ENCODE data around the gene CDK6. TPM values are rescaled to one million over a fixed set of nuclear protein-coding genes. Genes with fewer than 3 reads are reported as not detected.

CDK6 gene
- total and polyA plus RNA-seq, 4 donors, result 3.3 to 35.0 (median 12.0) TPM

GRCh38 chr7:92850516-92850915 is 14.1 kb upstream of the CDK6 start:
- TF ChIP-seq, protein P1, sequence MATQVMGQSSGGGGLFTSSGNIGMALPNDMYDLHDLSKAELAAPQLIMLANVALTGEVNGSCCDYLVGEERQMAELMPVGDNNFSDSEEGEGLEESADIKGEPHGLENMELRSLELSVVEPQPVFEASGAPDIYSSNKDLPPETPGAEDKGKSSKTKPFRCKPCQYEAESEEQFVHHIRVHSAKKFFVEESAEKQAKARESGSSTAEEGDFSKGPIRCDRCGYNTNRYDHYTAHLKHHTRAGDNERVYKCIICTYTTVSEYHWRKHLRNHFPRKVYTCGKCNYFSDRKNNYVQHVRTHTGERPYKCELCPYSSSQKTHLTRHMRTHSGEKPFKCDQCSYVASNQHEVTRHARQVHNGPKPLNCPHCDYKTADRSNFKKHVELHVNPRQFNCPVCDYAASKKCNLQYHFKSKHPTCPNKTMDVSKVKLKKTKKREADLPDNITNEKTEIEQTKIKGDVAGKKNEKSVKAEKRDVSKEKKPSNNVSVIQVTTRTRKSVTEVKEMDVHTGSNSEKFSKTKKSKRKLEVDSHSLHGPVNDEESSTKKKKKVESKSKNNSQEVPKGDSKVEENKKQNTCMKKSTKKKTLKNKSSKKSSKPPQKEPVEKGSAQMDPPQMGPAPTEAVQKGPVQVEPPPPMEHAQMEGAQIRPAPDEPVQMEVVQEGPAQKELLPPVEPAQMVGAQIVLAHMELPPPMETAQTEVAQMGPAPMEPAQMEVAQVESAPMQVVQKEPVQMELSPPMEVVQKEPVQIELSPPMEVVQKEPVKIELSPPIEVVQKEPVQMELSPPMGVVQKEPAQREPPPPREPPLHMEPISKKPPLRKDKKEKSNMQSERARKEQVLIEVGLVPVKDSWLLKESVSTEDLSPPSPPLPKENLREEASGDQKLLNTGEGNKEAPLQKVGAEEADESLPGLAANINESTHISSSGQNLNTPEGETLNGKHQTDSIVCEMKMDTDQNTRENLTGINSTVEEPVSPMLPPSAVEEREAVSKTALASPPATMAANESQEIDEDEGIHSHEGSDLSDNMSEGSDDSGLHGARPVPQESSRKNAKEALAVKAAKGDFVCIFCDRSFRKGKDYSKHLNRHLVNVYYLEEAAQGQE (IDR thresholded peaks at IDR 0.05), result no peak
- TF ChIP-seq RXRA (IDR thresholded peaks at IDR 0.05) (no peak), EGR1 (IDR thresholded peaks at IDR 0.05; ENCODE audit: low read depth in 2 of 2) (no peak), HNF4A (conservative IDR thresholded peaks at IDR 0.05) (no peak), FOXA1 (IDR thresholded peaks at IDR 0.05) (no peak), NR2F2 (IDR thresholded peaks at IDR 0.05) (no peak), GABPA (IDR thresholded peaks at IDR 0.05 in 1 of 2, conservative IDR thresholded peaks at IDR 0.05 in 1 of 2) (no peak), RAD21 (IDR thresholded peaks at IDR 0.05) (no peak), SP1 (IDR thresholded peaks at IDR 0.05) (no peak), YY1 (IDR thresholded peaks at IDR 0.05) (no peak), JUND (IDR thresholded peaks at IDR 0.05) (no peak)
- TF ChIP-seq, protein P2, sequence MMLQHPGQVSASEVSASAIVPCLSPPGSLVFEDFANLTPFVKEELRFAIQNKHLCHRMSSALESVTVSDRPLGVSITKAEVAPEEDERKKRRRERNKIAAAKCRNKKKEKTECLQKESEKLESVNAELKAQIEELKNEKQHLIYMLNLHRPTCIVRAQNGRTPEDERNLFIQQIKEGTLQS (IDR thresholded peaks at IDR 0.05), result no peak
- DNase-seq (ENCODE audit: low spot score), result no peak
- WGBS, result 69% methylated on average over 1 of the region's 1 CpG
- Histone ChIP-seq H3K4me3 (ENCODE audit: low read depth in 1 of 3, low read length in 3 of 3) (no peak overlapping the region), H3K4me1 (ENCODE audit: control insufficient read depth in 4 of 4, insufficient read depth in 4 of 4, low read length in 3 of 4) (no peaks in the 10 kb centered on the region), H3K27ac (ENCODE audit: low read depth in 1 of 2, low read length in 2 of 2) (no peak overlapping the region), H3K9ac (ENCODE audit: low read depth in 1 of 2, low read length in 2 of 2) (no peak overlapping the region), H3K9me3 (ENCODE audit: control insufficient read depth in 4 of 4, low read length in 3 of 4) (no peaks in the 10 kb centered on the region), H3K36me3 (ENCODE audit: control insufficient read depth in 4 of 4, insufficient read depth in 3 of 4, low read depth in 1 of 4, low read length in 3 of 4) (no peaks in the 10 kb centered on the region), H3K27me3 (ENCODE audit: control insufficient read depth in 4 of 4, insufficient read depth in 4 of 4, low read length in 3 of 4) (no peaks in the 10 kb centered on the region)

DNA sequence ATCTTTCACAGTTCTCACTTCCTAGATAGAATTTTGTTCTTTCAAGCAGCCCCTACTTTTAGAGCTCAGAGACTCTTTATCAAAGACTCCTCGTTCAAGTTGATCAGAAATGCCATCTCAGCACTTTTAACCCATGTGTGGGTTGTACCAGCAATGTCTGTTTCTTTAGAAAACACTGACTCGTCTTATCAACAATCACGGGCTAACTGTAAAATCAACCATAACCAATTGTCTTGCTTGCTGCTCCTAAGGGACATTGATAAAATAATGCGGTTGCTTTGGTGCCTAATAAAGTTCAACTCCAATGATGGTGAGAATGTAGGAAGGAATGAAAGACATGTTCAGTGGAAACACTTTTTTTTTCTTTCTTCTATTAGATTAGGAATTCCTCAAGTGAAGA is 12.9 kb upstream of the CDK6 start:
- Histone ChIP-seq H3K36me3 (ENCODE audit: control insufficient read depth in 4 of 4, insufficient read depth in 3 of 4, low read depth in 1 of 4, low read length in 3 of 4) (no peaks in the 10 kb centered on the region), H3K27me3 (ENCODE audit: control insufficient read depth in 4 of 4, insufficient read depth in 4 of 4, low read length in 3 of 4) (no peaks in the 10 kb centered on the region), H3K27ac (ENCODE audit: low read depth in 1 of 2, low read length in 2 of 2) (no peak overlapping the region), H3K9ac (ENCODE audit: low read depth in 1 of 2, low read length in 2 of 2) (no peak overlapping the region), H3K9me3 (ENCODE audit: control insufficient read depth in 4 of 4, low read length in 3 of 4) (no peaks in the 10 kb centered on the region), H3K4me3 (ENCODE audit: low read depth in 1 of 3, low read length in 3 of 3) (no peak overlapping the region), H3K4me1 (ENCODE audit: control insufficient read depth in 4 of 4, insufficient read depth in 4 of 4, low read length in 3 of 4) (no peaks in the 10 kb centered on the region)
- no peak for TF ChIP-seq YY1 (IDR thresholded peaks at IDR 0.05)
- TF ChIP-seq RXRA (IDR thresholded peaks at IDR 0.05), result no peak
- TF ChIP-seq JUND (IDR thresholded peaks at IDR 0.05), result no peak
- TF ChIP-seq, protein P2 (IDR thresholded peaks at IDR 0.05), result no peak
- TF ChIP-seq HNF4G (IDR thresholded peaks at IDR 0.05), result no peak
- TF ChIP-seq, protein P3, sequence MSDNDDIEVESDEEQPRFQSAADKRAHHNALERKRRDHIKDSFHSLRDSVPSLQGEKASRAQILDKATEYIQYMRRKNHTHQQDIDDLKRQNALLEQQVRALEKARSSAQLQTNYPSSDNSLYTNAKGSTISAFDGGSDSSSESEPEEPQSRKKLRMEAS (IDR thresholded peaks at IDR 0.05), result no peak
- no peak for TF ChIP-seq FOXA1 (IDR thresholded peaks at IDR 0.05)
- TF ChIP-seq SP1 (IDR thresholded peaks at IDR 0.05), result no peak
- no peak for DNase-seq (ENCODE audit: low spot score)
- WGBS, result 51% methylated on average over 4 of the region's 4 CpGs

DNA sequence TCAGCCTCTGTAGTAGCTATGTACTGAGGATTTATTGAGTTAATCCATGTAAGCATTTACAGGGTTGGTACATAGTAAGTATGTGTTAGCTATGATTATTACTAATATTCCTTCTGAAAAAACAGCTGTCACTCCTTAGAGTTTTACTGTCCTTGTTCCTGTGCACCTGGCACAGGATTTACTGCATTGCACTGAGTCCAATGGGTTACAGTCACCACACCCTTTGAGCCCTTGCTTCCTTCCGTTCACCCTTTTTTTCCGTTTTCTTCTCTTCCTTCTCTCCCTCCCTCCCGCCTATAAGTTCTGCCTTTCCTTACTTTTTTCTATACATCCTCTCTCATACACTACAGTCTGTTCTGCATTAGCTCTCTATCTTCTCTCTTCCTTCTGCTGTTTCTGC is 12.5 kb upstream of the CDK6 start:
- Histone ChIP-seq H3K9me3 (ENCODE audit: control insufficient read depth in 4 of 4, low read length in 3 of 4) (no peaks in the 10 kb centered on the region), H3K36me3 (ENCODE audit: control insufficient read depth in 4 of 4, insufficient read depth in 3 of 4, low read depth in 1 of 4, low read length in 3 of 4) (no peaks in the 10 kb centered on the region), H3K27ac (ENCODE audit: low read depth in 1 of 2, low read length in 2 of 2) (no peak overlapping the region), H3K4me3 (ENCODE audit: low read depth in 1 of 3, low read length in 3 of 3) (no peak overlapping the region), H3K27me3 (ENCODE audit: control insufficient read depth in 4 of 4, insufficient read depth in 4 of 4, low read length in 3 of 4) (no peaks in the 10 kb centered on the region), H3K4me1 (ENCODE audit: control insufficient read depth in 4 of 4, insufficient read depth in 4 of 4, low read length in 3 of 4) (no peaks in the 10 kb centered on the region), H3K9ac (ENCODE audit: low read depth in 1 of 2, low read length in 2 of 2) (no peak overlapping the region)
- no peak for DNase-seq (ENCODE audit: low spot score)
- 71% methylated on average over 3 of the region's 3 CpGs for WGBS
- TF ChIP-seq JUND (IDR thresholded peaks at IDR 0.05), result no peak
- no peak for TF ChIP-seq HNF4G (IDR thresholded peaks at IDR 0.05)
- no peak for TF ChIP-seq SP1 (IDR thresholded peaks at IDR 0.05)
- TF ChIP-seq CTCF (IDR thresholded peaks at IDR 0.05; ENCODE audit: low read depth, low read length, missing input control), result no peak
- no peak for TF ChIP-seq HNF4A (conservative IDR thresholded peaks at IDR 0.05)
- TF ChIP-seq, protein P3 (IDR thresholded peaks at IDR 0.05), result no peak
- no peak for TF ChIP-seq FOXA2 (IDR thresholded peaks at IDR 0.05)
- TF ChIP-seq TAF1 (conservative IDR thresholded peaks at IDR 0.05), result no peak
- no peak for TF ChIP-seq GABPA (IDR thresholded peaks at IDR 0.05 in 1 of 2, conservative IDR thresholded peaks at IDR 0.05 in 1 of 2)
- no peak for TF ChIP-seq ZBTB33 (IDR thresholded peaks at IDR 0.05)
- no peak for TF ChIP-seq NR2F2 (IDR thresholded peaks at IDR 0.05)
- no peak for TF ChIP-seq RXRA (IDR thresholded peaks at IDR 0.05)
- no peak for TF ChIP-seq EGR1 (IDR thresholded peaks at IDR 0.05; ENCODE audit: low read depth in 2 of 2)
- no peak for TF ChIP-seq YY1 (IDR thresholded peaks at IDR 0.05)

Data from liver (tissue), 9 donors.